Suprapubic skin (tissue), 4 donors: ENCODE data around the gene DNAJB1. TPM values are rescaled to one million over a fixed set of nuclear protein-coding genes. Genes with fewer than 3 reads are reported as not detected.
"Not testable (repeated sequence)": the region's sequence is repeated elsewhere in the genome, so short reads cannot be mapped to it uniquely, and the experiment has no call there.

ENCODE experiments used
- DNase-seq, 2 donors: peaks; one replicate each; pipeline ENCODE4 v3.0.0-alpha.2; 2019; ENCODE audit warnings: low spot score in 2 of 2
- H3K27ac ChIP-seq: fragments of 200-600 bp; sonication (generic); one replicate; pipeline ENCODE4 v1.5.1; 2019
- H3K27me3 ChIP-seq: fragments of 200-600 bp; sonication (generic); one replicate; pipeline ENCODE4 v1.5.1; 2019
- H3K36me3 ChIP-seq: fragments of 200-600 bp; sonication (generic); one replicate; pipeline ENCODE4 v1.5.1; 2019
- H3K4me1 ChIP-seq: fragments of 200-600 bp; sonication (generic); one replicate; pipeline ENCODE4 v1.5.1; 2019
- H3K4me3 ChIP-seq: fragments of 200-600 bp; sonication (generic); one replicate; pipeline ENCODE4 v1.5.1; 2019; ENCODE audit warnings: mild to moderate bottlenecking
- H3K9me3 ChIP-seq: fragments of 200-600 bp; sonication (generic); one replicate; pipeline ENCODE4 v1.5.1; 2019
- EP300 ChIP-seq: sonication (generic); formaldehyde crosslinking; IDR thresholded peaks from one replicate; pipeline ENCODE4 v1.6.1; 2017; ENCODE audit warnings: antibody characterized with exemption
- POLR2A ChIP-seq, 2 donors: fragments of 450-650 bp; IDR thresholded peaks; one replicate each; pipeline ENCODE4 v1.6.1; 2017; ENCODE audit warnings: antibody characterized with exemption in 2 of 2, mild to moderate bottlenecking in 2 of 2, moderate library complexity in 2 of 2
- POLR2AphosphoS5 ChIP-seq, 3 donors: sonication (generic); formaldehyde crosslinking; IDR thresholded peaks; one replicate each; pipeline ENCODE4 v1.6.1; 2017; ENCODE audit warnings: antibody characterized with exemption in 3 of 3
- WGBS: methylation state at CpG from one replicate; pipeline ENCODE4 v1.1.5; 2018; 5-methylcytosine and 5-hydroxymethylcytosine counted together
- total RNA-seq, 4 donors: library from RNA; depleted of rRNA; stranded (reverse); fragments of >200 nt; gene quantifications; one replicate each; pipeline ENCODE4 v1.1.0, GENCODE V29; 2016
- TF ChIP-seq, protein P1 (sequence below), 2 donors: fragments of 200-600 bp in 1 of 2; fragments of 450-650 bp in 1 of 2; sonication (generic) in 1 of 2; IDR thresholded peaks; one replicate each; pipeline ENCODE4 v1.5.1; 2016 to 2019; ENCODE audit warnings: antibody characterized with exemption in 2 of 2, mild to moderate bottlenecking in 1 of 2, moderate library complexity in 1 of 2

The DNAJB1 gene
- total RNA-seq, 4 donors from 2014 or later: 54.5 to 197 (median 145) TPM

DNA sequence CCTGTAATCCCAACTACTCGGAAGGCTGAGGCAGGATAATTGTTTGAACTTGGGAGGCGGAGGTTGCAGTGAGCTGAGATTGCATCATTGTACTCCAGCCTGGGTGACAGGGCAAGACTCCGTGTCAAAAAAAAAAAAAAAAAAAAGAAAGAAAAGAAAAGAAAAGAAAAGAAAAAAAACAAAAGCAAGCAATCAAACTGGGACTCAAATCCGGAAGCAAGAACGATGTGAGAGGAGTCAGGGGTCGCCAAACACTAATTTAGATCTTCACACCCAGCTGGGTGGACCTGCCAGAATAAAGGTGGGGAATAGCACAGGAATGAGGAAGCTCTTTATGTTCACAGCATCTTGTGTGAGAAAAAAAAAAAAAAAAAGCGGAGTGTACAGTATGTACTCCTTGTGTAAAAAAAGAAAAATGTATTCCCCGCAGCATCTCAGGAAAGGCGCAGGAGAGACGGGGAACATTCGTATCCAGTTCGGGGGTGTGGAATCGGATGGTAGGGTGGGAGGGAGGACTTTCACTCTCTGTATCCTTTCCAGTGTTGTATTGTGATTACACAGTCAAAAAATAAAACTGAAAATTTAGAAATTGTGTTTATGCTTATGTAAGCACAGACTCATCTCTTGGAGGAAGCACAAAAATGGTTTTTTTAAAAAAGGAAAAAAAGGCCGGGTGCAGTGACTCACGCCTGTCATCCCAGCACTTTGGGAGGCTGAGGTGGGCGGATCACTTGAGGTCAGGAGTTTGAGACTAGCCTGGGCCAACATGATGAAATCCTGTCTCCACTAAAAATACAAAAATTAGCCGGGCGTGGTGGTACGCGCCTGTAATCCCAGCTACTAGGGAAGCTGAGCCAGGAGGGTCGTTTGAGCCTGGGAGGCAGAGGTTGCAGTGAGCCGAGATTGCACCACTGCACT, 7.6 kb downstream of the DNAJB1 start:
- Histone ChIP-seq H3K27me3 (no peaks in the 10 kb centered on the region), H3K4me3 (no peak overlapping the region), H3K27ac (peak overlapping the region; percentile 69), H3K9me3 (no peaks in the 10 kb centered on the region), H3K4me1 (peaks cover 38% of the 10 kb centered on the region), H3K36me3 (peaks cover 18% of the 10 kb centered on the region)
- DNase-seq: peak in 1 of 2 donors; percentile 84
- peak in 1 of 3 donors; percentile 51 for TF ChIP-seq POLR2AphosphoS5 (IDR thresholded peaks at IDR 0.05)
- TF ChIP-seq, protein P1, sequence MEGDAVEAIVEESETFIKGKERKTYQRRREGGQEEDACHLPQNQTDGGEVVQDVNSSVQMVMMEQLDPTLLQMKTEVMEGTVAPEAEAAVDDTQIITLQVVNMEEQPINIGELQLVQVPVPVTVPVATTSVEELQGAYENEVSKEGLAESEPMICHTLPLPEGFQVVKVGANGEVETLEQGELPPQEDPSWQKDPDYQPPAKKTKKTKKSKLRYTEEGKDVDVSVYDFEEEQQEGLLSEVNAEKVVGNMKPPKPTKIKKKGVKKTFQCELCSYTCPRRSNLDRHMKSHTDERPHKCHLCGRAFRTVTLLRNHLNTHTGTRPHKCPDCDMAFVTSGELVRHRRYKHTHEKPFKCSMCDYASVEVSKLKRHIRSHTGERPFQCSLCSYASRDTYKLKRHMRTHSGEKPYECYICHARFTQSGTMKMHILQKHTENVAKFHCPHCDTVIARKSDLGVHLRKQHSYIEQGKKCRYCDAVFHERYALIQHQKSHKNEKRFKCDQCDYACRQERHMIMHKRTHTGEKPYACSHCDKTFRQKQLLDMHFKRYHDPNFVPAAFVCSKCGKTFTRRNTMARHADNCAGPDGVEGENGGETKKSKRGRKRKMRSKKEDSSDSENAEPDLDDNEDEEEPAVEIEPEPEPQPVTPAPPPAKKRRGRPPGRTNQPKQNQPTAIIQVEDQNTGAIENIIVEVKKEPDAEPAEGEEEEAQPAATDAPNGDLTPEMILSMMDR (IDR thresholded peaks at IDR 0.05): no peak
- WGBS: 20% methylated on average over 22 of the region's 22 CpGs

DNA sequence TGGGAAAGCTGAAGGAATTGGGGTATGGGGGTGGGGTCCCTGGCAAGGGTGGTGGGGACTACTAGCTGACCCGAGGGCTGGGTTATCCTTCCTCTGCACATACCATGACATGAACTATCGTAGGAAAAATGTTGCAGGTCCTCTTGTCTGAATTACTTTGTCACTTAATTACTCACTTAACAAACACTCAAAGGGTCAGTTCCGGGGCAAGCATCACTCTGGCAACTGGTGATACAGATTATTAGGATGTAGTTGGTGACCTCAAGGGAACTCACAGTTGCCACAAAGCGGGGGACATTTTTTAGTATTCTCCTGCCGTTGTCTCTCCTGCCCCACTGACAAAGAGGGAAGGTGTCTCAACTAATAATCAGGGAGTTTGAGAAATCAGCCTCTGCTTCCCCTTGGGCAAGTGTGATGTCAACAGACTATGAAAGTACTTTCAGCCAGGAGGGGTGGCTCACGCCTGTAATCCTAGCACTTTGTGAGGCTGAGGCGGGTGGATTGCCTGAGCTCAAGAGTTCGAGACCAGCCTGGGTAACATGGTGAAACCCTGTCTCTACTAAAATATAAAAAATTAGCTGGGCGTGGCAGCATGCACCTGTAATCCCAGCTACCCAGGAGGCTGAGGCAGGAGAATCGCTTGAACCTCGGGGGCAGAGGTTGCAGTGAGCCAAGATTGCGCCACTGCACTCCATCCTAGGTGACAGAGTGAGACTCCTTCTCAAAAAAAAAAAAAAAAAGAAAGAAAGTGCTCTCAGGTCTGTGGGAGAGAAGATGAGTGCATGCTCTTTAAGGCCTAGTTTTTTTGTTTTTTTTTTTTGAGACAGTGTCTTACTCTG, 10.3 kb downstream of the DNAJB1 start:
- DNase-seq: no peak
- H3K36me3 ChIP-seq: no peaks in the 10 kb centered on the region
- H3K9me3 ChIP-seq: no peaks in the 10 kb centered on the region
- WGBS: 62% methylated on average over 11 of the region's 12 CpGs
- H3K27ac ChIP-seq: no peak overlapping the region
- peaks cover 28% of the 10 kb centered on the region for H3K4me1 ChIP-seq
- H3K27me3 ChIP-seq: no peaks in the 10 kb centered on the region
- TF ChIP-seq EP300: no peak
- TF ChIP-seq, protein P1 (IDR thresholded peaks at IDR 0.05): no peak
- TF ChIP-seq POLR2AphosphoS5 (IDR thresholded peaks at IDR 0.05): no peak
- TF ChIP-seq POLR2A (IDR thresholded peaks at IDR 0.05): no peak
- H3K4me3 ChIP-seq: no peak overlapping the region

DNA sequence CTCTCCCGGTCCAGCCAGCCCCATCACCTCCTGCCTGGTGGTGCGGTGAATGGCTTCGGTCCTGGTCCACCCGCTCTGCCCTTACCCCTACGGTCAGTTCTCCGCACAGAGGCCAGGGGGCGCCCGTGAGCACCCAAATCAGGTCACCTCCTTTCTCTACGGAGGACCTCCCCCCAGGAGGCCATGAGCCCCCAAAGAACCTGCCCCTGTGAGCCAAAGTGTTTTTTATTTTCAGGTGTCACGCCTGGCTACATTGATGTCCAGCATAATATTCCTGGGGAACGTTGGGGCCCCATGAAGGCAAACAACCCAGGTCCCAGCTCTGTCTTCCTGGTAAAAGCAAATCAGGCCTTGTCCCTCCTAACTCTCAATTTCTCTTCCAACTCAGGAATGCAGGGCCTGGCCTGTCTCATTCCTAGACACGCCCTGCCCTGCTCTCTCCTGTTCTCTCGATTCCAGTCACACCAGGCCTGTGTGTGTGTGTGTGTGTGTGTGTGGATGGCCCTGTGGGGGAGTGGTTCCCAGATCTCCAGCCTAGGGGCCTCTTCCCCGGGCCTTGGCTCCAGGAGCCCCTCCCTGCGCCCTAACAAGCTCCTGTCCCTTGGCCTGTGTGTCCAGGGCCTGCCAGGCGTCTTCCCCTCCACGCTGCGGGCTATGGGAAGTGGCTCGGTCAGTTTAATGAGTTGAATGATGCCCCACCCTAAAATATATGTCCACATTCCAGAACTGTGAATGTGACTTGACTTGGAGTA, 12.5 kb downstream of the DNAJB1 start:
- peak in 1 of 2 donors; percentile 78 for DNase-seq
- WGBS: 34% methylated on average over 19 of the region's 19 CpGs
- Histone ChIP-seq H3K4me3 (no peak overlapping the region), H3K9me3 (no peaks in the 10 kb centered on the region), H3K27me3 (no peaks in the 10 kb centered on the region), H3K4me1 (peaks cover 20% of the 10 kb centered on the region), H3K36me3 (no peaks in the 10 kb centered on the region), H3K27ac (peak overlapping the region; percentile 87)
- TF ChIP-seq POLR2A (IDR thresholded peaks at IDR 0.05) (no peak), EP300 (no peak), POLR2AphosphoS5 (IDR thresholded peaks at IDR 0.05) (no peak)
- TF ChIP-seq, protein P1 (IDR thresholded peaks at IDR 0.05): peak; percentile 43 to 79

DNA sequence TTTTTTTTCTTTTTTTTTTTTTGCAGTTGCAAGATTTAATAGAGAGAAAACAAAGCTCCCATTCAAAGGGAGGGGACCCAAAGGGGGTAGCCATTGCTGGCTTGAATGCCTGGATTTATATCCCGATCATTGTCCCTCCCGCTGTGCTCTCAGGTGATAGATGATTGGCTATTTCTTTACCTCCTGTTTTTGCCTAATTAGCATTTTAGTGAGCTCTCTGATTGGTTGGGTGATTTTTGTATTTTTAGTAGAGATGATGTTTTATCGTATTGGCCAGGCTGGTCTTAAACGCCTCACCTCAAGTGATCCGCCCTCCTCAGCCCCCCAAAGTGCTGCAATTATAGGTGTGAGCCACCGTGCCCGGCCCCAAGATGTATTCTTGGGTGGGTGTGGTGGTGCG, 13.6 kb downstream of the DNAJB1 start:
- not testable (repeated sequence) for H3K27me3 ChIP-seq, DNase-seq, H3K4me3 ChIP-seq, H3K36me3 ChIP-seq, H3K9me3 ChIP-seq
- Histone ChIP-seq H3K27ac (peak overlapping the region; percentile 87), H3K4me1 (peaks cover 15% of the 10 kb centered on the region)
- WGBS: 89% methylated on average over 8 of the region's 8 CpGs

DNA sequence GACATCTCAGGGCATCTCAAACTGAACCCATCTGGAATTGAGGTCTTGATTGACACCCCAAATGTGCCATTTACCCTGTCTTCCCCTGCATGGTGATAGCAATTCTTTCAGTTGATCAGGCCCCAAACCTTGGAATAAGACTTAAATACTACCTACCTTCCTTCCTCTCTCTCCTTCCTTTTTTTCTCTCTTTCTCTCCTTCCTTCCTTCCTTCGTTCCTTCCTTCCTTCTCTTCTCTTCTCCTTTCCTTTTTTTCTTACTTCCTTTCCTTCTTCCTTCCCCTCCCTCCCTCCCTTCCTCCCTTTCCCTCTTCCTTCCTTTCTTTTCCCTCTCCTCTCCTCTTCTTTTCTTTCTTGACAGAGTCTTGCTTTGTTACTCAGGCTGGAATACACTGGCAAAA, 14.9 kb downstream of the DNAJB1 start:
- no peaks in the 10 kb centered on the region for H3K36me3 ChIP-seq
- H3K27ac ChIP-seq: no peak overlapping the region
- no peaks in the 10 kb centered on the region for H3K9me3 ChIP-seq
- DNase-seq: no peak
- TF ChIP-seq EP300 (no peak), POLR2AphosphoS5 (IDR thresholded peaks at IDR 0.05) (no peak), POLR2A (IDR thresholded peaks at IDR 0.05) (no peak)
- TF ChIP-seq, protein P1 (IDR thresholded peaks at IDR 0.05): no peak
- 71% methylated on average over 1 of the region's 1 CpG for WGBS
- no peaks in the 10 kb centered on the region for H3K27me3 ChIP-seq
- peaks cover 11% of the 10 kb centered on the region for H3K4me1 ChIP-seq
- no peak overlapping the region for H3K4me3 ChIP-seq
